Measurements from ENCODE around the gene ARSJ. TPM values are rescaled to one million over a fixed set of nuclear protein-coding genes. Genes with fewer than 3 reads are reported as not detected.
"Not testable (repeated sequence)": the region's sequence is repeated elsewhere in the genome, so short reads cannot be mapped to it uniquely, and the experiment has no call there.

The ARSJ gene
- total RNA-seq, 2 donors from 2014 or later = 7.4 to 11.7 TPM

DNA sequence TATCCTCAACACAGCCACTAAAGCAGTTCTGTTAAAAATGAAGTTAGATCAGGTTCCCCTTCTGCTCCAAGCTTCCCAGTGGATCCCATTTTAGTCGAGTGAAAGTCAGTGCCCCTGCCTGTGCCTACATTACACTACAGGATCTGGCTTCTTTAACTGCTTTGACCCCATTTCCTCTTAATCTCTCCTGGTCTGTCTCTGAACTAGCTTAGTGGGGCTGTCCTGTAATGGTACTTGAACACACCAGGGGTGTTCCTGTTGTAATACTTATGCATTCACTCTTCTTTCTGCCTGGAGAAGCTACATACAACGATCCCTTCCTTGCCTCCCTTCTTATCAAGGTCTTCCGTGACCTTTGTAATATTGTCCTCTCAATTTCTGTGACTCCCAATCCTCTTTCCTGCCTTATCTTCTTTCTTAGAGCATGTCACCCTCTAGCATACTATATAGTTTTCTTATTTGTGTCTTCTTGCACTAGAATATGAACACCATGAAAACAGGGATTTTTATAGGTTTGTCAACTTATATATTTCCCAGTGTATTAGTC is 16.7 kb downstream of the ARSJ start:
- intact Hi-C loops (cut with DNase I) = no loop called here
- no peak for DNase-seq (ENCODE audit: low spot score)

DNA sequence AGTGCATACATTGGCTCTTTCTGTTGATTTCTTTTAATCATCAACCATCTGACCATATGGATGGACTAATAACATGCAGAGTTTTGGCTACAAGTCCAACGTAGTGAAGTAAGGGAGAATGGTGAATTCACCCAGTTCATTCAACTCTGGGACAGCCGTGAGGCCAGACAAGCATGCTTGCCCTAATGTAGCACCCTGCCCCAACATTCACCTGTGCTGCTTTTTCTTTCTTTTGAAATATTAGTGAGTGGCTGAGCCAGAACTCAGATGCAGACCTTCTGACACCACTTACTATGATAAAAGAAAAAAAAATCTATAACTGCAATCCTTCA is 17.5 kb downstream of the ARSJ start:
- intact Hi-C loops (cut with DNase I) = no loop called here
- DNase-seq (ENCODE audit: low spot score) = no peak

GRCh38 chr4:113960684-113961321 is 18.6 kb downstream of the ARSJ start:
- DNase-seq (ENCODE audit: low spot score) = no peak
- intact Hi-C loops (cut with DNase I) = no loop called here

GRCh38 chr4:113959539-113959937 is 19.9 kb downstream of the ARSJ start:
- DNase-seq (ENCODE audit: low spot score) = no peak
- intact Hi-C loops (cut with DNase I) = no loop called here

GRCh38 chr4:113958766-113959538 is 20.5 kb downstream of the ARSJ start:
- DNase-seq (ENCODE audit: low spot score) = no peak

DNA sequence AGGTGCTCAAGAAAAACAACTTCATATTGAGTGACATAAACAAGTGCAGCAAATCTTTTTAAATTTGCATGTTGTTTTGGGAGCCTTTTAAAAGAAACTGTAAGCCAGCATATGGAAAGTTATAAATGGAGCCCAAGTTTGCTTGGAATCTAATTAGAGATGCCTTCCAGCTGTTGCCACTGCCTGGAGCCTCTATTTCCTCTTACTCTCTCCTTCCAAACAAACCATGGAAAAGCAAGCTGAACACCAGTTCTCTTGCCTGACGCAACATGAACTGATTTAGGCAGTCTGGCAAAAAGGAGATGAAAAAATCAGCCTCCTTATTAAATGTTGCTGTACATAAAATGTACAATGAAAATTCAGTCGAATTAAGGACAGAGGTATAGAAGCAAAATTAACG is 21.5 kb downstream of the ARSJ start:
- intact Hi-C loops (cut with DNase I) = no loop called here
- no peak for DNase-seq (ENCODE audit: low spot score)

More at GRCh38 chr4:113958766-113959538, 20.5 kb downstream of the ARSJ start:
- intact Hi-C loops (cut with DNase I) = no loop called here

DNA sequence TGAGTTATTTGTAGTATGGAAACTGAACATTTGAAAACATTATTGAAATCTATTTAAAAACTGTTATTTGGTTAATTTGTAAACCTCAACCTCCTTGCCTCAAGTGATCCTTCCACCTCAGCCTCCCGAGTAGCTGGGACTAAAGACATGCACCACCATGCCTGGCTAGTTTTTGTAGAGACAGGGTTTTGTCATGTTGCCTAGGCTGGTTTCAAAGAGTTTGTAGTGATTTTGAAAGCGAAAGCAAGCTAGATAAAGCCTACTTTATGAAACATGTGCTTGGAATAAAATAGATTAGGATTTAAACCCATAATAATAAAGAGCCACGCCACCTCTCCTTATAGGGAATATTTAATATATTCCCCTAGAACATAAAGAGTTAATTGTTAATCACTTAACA is 23.5 kb downstream of the ARSJ start:
- intact Hi-C loops (cut with DNase I) = no loop called here
- no peak for DNase-seq (ENCODE audit: low spot score)

DNA sequence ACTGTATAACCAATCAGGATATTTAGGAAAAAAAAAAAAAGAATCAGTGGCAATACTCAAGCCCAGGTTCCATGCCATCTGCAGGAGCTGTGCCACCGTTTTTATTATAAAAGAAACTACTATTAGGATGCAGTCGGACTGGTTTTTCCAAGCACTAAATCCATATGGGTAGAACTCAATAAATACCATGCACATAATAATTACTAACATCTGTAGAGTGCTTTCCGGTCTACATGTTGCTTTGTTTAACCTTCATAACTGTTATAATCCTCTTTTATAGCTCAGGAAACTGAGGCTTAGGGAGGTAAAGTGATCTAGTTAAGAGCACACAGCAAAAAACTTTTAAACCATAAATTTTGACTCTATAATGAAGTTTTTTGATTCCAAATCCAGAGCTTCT is 24.0 kb downstream of the ARSJ start:
- DNase-seq (ENCODE audit: low spot score) = no peak
- intact Hi-C loops (cut with DNase I) = no loop called here

GRCh38 chr4:113953888-113954287 is 25.6 kb downstream of the ARSJ start:
- intact Hi-C loops (cut with DNase I) = no loop called here
- no peak for DNase-seq (ENCODE audit: low spot score)

DNA sequence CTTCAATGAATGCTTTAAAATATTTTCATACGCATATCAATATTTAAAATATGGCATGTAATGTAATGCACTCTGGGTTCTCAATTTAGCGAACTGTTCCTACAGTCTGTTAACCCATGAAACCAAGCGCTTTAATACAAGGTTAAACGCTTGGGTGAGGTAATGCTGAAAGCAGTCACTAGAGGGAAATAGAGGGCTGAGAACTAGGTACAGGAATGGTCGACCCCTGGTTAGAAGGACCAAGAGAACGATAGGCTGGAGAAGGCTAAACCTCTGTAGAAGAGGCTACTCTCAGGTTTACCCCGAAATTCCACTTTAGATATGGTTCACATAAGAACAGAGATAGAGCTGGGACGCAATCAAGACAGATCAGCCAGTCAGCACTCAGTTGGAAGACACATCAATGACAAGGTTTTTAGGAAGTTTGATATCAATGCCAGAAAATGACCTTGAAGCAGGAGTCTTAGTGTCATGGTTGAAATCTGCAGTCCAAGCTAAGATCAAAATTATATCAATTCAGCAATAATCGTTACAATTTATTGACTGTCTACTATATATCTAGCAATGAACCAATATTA is 26.9 kb downstream of the ARSJ start:
- intact Hi-C loops (cut with DNase I) = no loop called here
- no peak for DNase-seq (ENCODE audit: low spot score)

DNA sequence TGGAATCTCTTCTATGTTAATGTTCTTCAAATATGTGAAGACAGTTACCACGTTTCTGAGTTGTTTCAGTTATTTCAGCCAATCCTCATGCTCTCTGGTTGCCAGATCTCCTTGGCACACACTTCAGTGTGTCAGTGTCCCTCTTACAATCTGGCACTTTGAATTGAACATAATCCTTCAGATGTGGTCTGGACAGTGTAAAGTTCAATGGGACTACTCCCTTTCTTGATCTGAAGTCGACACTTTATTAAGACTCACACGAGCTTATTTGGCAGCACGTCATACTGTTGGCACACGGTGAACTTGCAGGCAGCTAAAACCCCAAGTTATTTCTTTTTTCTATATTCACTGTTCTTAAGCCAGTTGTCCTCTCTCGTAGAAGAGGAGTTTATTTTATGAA is 28.2 kb downstream of the ARSJ start:
- intact Hi-C loops (cut with DNase I) = no loop called here
- no peak for DNase-seq (ENCODE audit: low spot score)

GRCh38 chr4:113950207-113950606 is 29.2 kb downstream of the ARSJ start:
- no peak for DNase-seq (ENCODE audit: low spot score)
- intact Hi-C loops (cut with DNase I) = no loop called here

- DNase-seq (ENCODE audit: low spot score) = no peak
- intact Hi-C loops (cut with DNase I) = no loop called here
Measured at GRCh38 chr4:113947484-113947883, 32.0 kb downstream of the ARSJ start.

- intact Hi-C loops (cut with DNase I) = no loop called here
- no peak for DNase-seq (ENCODE audit: low spot score)
Measured at GRCh38 chr4:113945906-113946305, 33.5 kb downstream of the ARSJ start.

- intact Hi-C loops (cut with DNase I) = no loop called here
- DNase-seq (ENCODE audit: low spot score) = no peak
Measured at GRCh38 chr4:113943863-113944262, 35.6 kb downstream of the ARSJ start.

DNA sequence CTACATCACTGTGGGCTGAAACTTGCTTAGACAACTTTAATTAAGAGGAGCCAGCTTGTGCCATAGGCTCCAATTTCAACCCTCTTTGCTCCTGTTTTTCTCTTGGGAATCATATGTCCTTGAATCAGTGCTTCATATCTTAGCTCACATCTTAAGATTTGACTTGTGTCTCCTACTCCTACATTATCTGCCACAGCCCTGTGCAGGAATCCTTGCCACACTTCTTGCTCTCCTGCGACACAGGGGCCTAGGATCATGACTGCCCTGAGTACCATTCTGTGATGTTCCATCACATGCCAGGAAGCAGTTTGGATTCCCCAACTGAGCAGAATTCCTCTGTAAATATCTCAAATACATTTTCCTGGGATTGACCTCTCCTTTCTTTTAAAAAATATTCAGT is 36.4 kb downstream of the ARSJ start:
- intact Hi-C loops (cut with DNase I) = no loop called here
- no peak for DNase-seq (ENCODE audit: low spot score)

GRCh38 chr4:113941836-113942235 is 37.6 kb downstream of the ARSJ start:
- no peak for DNase-seq (ENCODE audit: low spot score)
- intact Hi-C loops (cut with DNase I) = no loop called here

- DNase-seq (ENCODE audit: low spot score); intact Hi-C loops (cut with DNase I): not testable (repeated sequence)
Measured at GRCh38 chr4:113940103-113940502, 39.3 kb downstream of the ARSJ start.

- intact Hi-C loops (cut with DNase I) = no loop called here
- DNase-seq (ENCODE audit: low spot score) = no peak
Measured at GRCh38 chr4:113935190-113935589, 44.3 kb downstream of the ARSJ start.

DNA sequence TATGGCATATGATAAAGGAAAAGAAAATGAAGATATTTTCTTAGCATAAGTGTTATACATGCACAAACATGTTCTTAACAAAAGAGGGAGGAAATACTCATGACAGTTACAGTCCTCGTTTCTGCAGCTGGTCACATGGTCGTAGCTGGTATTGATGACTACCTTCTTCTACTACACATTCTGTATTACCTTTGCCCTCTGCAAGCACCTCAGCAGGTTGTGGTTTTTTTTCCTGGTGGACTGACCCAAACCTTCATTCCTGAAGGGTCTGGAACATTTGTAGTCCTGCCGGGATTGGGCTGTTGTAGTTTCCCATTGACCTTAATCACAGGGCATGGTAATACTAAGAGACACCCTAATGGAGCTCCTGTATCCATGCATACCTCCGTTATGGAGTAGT is 54.7 kb downstream of the ARSJ start:
- intact Hi-C loops (cut with DNase I); DNase-seq (ENCODE audit: low spot score): not testable (repeated sequence)
